Thymus (tissue), 11 donors: ENCODE results near the gene ITGA3. TPM values are rescaled to one million over a fixed set of nuclear protein-coding genes. Genes with fewer than 3 reads are reported as not detected.

ENCODE experiments used
- DNase-seq, 9 donors: peaks; one replicate each; pipeline ENCODE4 v3.0.0-alpha.2; 2013; ENCODE audit warnings: low spot score in 9 of 9, low read depth in 6 of 9, missing footprints in 1 of 9
- H3K27ac ChIP-seq, 2 donors: one replicate each; pipeline ENCODE4 v1.5.1; 2013; ENCODE audit warnings: control low read depth in 1 of 2, low read depth in 1 of 2, low read length in 1 of 2, mild to moderate bottlenecking in 1 of 2, moderate library complexity in 1 of 2
- H3K27me3 ChIP-seq, 2 donors: one replicate each; pipeline ENCODE4 v1.5.1; 2013; ENCODE audit warnings: low read length in 1 of 2; ENCODE audit not compliant: control insufficient read depth in 2 of 2, insufficient read depth in 1 of 2
- H3K36me3 ChIP-seq, 2 donors: one replicate each; pipeline ENCODE4 v1.5.1; 2013; ENCODE audit warnings: low read length in 1 of 2, mild to moderate bottlenecking in 1 of 2, moderate library complexity in 1 of 2; ENCODE audit not compliant: control insufficient read depth in 2 of 2, insufficient read depth in 2 of 2
- H3K4me1 ChIP-seq, 2 donors: one replicate each; pipeline ENCODE4 v1.5.1; 2013; ENCODE audit warnings: low read length in 2 of 2; ENCODE audit not compliant: control insufficient read depth in 2 of 2, insufficient read depth in 2 of 2
- H3K4me3 ChIP-seq, 2 donors: one replicate each; pipeline ENCODE4 v1.5.1; 2013; ENCODE audit warnings: low read length in 2 of 2, control low read depth in 1 of 2, mild to moderate bottlenecking in 1 of 2
- H3K9me3 ChIP-seq, 2 donors: one replicate each; pipeline ENCODE4 v1.5.1; 2013; ENCODE audit warnings: low read length in 1 of 2, mild to moderate bottlenecking in 1 of 2; ENCODE audit not compliant: control insufficient read depth in 2 of 2, insufficient read depth in 1 of 2
- WGBS: extraction: QIAGEN DNeasy Blood & Tissue Kit; methylation state at CpG from one replicate; pipeline ENCODE4 v1.1.7; 2013; 5-methylcytosine and 5-hydroxymethylcytosine counted together
- polyA plus RNA-seq: library from polyadenylated mRNA; stranded (reverse); fragments of 200-250 nt; gene quantifications from one replicate; pipeline ENCODE4 v1.2.3, GENCODE V29; 2013
- total RNA-seq: library from RNA; stranded (reverse); fragments of 120-200 nt; gene quantifications from one replicate; pipeline ENCODE4 v1.2.4, GENCODE V29; 2013
- donor health status: healthy.

Gene ITGA3
- total and polyA plus RNA-seq, 2 donors = 9.1 to 27.7 TPM

DNA sequence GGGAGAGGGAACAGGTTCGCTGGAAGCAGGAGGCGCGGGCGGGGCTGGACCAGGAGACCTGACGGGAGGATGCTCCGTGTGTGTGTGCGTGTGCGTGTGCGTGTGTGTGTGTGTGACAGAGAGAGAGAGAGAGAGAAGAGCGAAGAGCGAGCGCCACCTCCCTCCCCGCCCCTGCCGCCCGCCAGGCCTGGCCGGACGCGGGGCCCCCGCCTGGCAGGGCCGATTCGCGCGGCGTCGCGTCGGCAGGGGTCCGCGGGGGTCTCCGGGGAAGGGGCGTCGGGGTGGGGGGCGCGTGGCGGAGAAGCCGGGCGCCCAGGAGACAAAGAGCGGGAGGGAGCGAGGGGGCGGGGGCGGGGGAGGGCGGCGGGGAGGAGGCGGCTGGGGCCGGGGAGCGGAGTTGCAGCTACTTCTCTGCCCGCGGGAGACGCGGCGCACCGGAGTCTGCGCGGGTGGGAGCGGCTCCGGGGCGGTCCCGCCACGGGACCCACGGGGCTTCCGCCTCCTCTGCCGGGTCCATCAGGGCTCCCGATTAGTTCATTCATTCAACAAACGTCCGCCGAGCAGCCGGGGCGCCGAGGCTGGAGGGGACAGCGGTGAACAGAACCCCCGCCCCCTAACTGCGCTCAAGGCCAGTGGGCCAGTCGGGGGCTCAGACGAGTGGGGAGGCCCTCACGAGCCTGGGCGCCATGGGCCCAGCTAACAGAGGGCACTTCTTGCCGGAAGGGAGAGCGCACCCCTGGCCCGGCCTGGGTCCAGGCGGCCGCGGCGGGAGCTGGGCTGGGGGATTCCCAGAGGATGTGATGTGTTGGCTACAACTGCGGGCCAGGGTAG is 74.0 kb downstream of the ITGA3 start, which contains the start of gene SAMD14:
Gene SAMD14, minus strand, starts transcription at position 433 of the 831 bp plus-strand sequence. CDS start 5,201 bp downstream, outside the sequence.
- Histone ChIP-seq H3K4me1 (peaks cover 0 to 13% of the 10 kb centered on the region in 2 donors), H3K4me3 (peak within 1 kb of the TSS; percentile 30 to 46), H3K36me3 (peaks cover 9 to 11% of the 10 kb centered on the region in 2 donors), H3K27me3 (peaks cover 38 to 64% of the 10 kb centered on the region in 2 donors), H3K27ac (no peak within 1 kb of the TSS), H3K9me3 (peaks cover 0 to 6% of the 10 kb centered on the region in 2 donors)
- peak in 1 of 9 donors; percentile 33 for DNase-seq
- 2% methylated on average over 83 of the region's 84 CpGs for WGBS

DNA sequence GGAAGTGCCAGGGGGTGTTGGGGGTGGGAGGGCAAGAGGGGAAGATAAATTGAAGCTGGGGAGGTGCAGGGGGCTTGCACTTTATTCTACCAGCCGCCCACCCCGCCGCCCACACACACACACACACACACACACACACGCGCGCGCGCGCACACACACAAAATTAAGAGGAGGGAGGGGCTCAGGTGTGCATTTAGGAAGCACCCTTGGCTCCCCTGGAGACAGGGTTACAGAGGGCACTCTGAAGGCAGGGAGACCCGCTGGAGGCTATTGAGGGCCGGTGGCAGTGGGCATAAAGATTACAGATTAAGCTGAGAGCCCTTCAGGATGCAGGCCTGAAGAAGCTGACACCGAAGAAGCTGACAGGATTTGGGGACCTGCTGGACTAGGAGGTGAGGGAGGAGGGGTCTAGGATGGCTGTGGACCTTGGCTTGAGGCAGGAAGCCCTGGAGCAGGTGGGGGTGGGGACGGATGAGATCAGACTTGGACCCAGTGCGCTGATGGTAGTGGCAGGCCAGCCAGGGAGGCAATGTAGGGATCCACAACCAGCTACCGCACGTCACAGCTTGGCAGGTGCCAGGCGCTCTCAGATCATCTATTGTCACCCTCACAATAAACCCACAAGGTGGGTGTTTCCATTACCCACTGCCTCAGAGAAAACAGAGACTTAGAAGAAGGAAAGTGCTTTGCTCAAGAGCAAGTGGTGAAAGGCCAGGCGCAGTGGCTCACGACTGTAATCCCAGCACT is 74.8 kb downstream of the ITGA3 start:
- WGBS = 60% methylated on average over 19 of the region's 19 CpGs
- Histone ChIP-seq H3K4me1 (peaks cover 0 to 13% of the 10 kb centered on the region in 2 donors), H3K9me3 (peaks cover 0 to 6% of the 10 kb centered on the region in 2 donors), H3K27me3 (peaks cover 38 to 60% of the 10 kb centered on the region in 2 donors), H3K27ac (no peak overlapping the region), H3K4me3 (peak overlapping the region in 1 of 2 donors; percentile 46), H3K36me3 (peaks cover 17 to 18% of the 10 kb centered on the region in 2 donors)
- no peak for DNase-seq

DNA sequence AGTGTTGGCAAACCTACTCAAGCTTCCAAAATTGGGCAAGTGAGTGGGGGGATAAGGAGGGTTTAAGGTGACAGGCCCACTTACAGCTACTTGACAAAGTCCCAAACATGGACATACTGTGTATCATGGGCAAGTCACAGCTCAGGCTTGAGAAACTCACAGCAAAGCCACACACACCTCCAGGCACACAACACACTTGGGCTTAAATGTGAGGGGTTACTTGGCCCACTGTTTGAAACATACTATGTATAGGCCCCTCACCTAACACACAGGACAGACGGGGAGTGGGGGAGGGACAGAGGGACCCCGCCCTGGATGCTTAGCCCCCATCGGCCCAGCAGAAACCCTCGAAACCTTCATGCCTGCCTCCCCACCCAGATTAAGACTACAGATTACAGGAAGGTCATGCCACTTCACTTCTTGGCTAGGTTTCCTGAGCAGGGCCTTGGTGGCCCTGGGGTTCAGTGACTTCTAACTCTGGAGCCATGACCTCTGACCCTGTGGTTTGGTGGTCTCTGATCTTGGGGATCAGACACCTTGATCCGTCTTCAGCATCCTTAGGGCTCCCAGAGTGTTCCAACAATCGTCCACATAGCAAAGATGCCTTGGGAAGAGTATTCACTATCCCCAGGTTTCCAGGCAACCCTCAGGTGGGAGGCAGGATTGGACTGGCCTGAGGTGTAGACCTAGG is 76.3 kb downstream of the ITGA3 start:
- Histone ChIP-seq H3K9me3 (peaks cover 0 to 6% of the 10 kb centered on the region in 2 donors), H3K27ac (no peak overlapping the region), H3K4me1 (peaks cover 0 to 13% of the 10 kb centered on the region in 2 donors), H3K36me3 (peaks cover 32 to 33% of the 10 kb centered on the region in 2 donors), H3K27me3 (peaks cover 35 to 48% of the 10 kb centered on the region in 2 donors), H3K4me3 (no peak overlapping the region)
- whole genome bisulfite sequencing = 96% methylated on average over 6 of the region's 6 CpGs
- DNase-seq = no peak

DNA sequence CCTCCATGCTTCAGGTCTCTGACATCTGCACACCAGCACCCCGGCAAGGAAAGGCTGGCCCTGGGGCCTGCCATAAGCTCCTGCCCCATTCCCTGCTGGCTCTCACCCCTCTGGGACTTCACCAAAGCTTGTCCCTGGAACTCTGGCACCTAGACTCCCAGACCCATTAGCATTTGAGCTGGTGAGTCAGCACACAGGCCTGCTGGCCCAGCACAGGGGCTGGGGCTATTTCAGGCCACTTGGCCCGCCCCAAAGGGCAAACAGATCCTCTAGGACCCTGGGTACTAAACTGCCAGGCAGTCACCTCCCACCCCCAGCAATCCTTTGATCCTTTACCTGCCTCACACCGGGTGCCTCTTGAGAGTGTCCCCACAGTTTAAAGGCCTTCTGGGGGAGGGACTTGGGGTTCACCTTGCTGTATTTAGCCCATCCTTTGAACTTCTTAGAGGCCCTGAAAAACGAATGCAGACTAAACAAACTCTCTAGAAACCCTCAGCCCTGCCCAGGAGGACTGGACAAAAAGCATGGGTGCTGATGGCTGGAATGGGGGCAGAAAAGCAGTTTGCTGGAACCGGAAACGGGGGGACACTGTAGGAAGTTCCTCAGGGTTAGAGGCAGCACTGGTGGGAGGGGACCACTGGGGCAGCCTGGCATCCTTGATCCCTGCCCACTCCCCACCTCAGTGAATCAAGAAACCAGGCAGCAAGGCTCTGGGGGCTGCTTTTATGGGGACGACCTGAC is 77.3 kb downstream of the ITGA3 start:
- Histone ChIP-seq H3K27me3 (peaks cover 29 to 38% of the 10 kb centered on the region in 2 donors), H3K4me3 (no peak overlapping the region), H3K27ac (no peak overlapping the region), H3K36me3 (peaks cover 41 to 43% of the 10 kb centered on the region in 2 donors), H3K9me3 (peaks cover 0 to 6% of the 10 kb centered on the region in 2 donors), H3K4me1 (peaks cover 0 to 13% of the 10 kb centered on the region in 2 donors)
- no peak for DNase-seq
- WGBS = 91% methylated on average over 7 of the region's 7 CpGs

DNA sequence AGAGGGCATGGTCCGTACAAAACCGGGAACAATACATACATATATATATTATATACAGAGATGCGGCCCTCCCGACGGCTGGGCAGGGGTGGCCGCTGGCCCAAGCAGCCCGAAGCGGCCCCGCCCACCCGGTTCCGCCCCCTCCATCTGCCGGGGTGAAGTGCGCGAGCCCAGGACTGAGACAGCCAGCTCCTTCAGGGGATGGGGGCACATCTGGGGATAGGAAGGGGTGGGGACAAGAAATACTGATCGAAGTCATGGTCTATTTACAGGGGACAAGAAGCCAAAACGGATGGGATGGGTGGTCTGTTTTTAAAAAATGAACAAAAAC is 77.8 kb downstream of the ITGA3 start:
- H3K4me1 ChIP-seq = peaks cover 0 to 9% of the 10 kb centered on the region in 2 donors
- H3K27me3 ChIP-seq = peaks cover 25 to 33% of the 10 kb centered on the region in 2 donors
- no peak overlapping the region for H3K4me3 ChIP-seq
- 91% methylated on average over 16 of the region's 16 CpGs for WGBS
- no peak for DNase-seq
- peaks cover 0 to under 1% of the 10 kb centered on the region in 2 donors for H3K9me3 ChIP-seq
- H3K27ac ChIP-seq = no peak overlapping the region
- H3K36me3 ChIP-seq = peaks cover 47 to 48% of the 10 kb centered on the region in 2 donors

DNA sequence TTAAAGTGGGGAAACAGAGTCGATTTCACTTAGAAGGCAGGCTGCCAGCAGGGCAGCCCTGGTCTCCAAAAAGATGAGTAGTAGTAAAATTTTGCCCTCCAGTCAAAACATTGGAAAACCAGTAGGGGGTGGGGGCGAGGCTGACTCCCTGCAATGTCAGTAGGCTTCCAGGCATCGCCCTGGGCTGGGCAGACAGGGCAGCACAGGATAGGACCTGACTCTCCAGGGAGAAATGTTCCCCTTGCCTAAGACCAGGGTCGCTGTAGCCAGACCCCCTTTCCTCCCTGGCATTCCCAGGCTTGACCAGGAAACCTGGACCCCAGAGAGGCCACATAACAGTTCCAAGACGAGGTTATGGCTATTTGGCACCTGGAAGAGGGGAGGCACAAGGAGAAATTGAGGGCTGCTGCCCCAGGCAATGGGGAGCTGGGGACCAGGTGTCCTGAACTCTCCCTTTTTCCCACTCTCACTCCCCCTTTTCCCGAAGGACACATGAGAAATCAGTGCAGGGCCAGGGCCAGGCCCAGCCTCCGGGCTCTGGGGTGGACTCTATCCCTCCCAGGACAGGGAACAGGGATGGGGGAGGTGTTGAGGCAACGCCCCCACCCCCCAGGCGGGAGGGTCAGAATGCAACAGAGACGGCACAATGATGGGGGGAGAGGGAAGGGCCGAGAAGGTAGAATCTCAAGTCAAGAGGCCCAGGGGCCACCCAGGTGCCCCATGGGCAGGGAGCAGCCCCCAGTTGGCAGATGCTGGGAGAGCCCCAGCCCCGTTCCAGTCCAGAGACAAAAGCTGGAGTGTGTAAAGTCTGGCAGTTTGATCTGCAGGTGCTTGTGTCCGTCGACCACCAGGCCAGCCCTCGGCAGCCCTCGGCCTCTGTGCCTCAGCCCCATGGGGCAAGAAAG is 78.5 kb downstream of the ITGA3 start:
- 93% methylated on average over 16 of the region's 16 CpGs for WGBS
- H3K4me3 ChIP-seq = no peak overlapping the region
- no peak overlapping the region for H3K27ac ChIP-seq
- H3K36me3 ChIP-seq = peaks cover 54 to 55% of the 10 kb centered on the region in 2 donors
- H3K27me3 ChIP-seq = peaks cover 18 to 26% of the 10 kb centered on the region in 2 donors
- DNase-seq = no peak
- peaks cover 0 to 8% of the 10 kb centered on the region in 2 donors for H3K4me1 ChIP-seq
- no peaks in the 10 kb centered on the region for H3K9me3 ChIP-seq

DNA sequence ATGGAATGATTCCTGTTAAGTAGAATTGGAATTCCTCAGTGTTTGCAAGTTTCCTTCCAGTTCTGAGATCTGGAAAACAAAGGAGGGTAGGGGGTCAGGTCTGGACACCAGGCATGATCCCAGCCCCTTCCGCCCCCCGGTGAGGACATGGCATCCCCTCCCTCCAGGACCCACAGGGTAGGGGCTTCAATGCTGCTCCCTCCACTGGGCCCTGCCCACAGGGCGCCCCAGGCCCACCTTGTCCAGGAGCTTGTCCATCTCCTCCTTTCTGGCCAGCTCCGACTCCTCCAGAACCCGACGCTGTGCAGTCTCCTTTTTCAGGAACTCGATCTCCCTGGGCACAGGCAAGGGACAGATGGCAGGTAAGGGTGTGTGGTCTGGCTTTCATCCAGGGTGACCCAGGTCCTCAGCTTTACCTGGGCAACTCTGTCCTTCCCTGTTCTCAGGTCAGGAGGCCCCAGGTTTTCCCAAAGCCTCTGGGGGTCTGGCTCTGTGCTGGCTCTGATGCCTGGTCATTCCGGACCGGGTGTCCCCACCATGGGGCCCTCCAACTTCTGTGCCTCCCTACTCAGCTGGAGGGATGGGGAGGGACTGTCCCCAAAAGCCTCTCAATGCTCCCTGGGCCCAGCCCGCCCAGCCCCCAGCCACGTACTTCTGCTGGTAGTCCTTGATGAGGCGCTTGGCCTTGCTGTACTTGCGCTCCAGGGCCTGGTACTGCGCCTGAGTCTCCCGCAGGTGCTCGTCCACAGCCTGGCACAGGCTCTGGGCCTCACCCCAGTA is 79.6 kb downstream of the ITGA3 start:
- Histone ChIP-seq H3K4me1 (peaks cover 0 to 10% of the 10 kb centered on the region in 2 donors), H3K9me3 (no peaks in the 10 kb centered on the region), H3K27me3 (peaks cover 8 to 17% of the 10 kb centered on the region in 2 donors), H3K27ac (no peak overlapping the region), H3K36me3 (peaks cover 61 to 65% of the 10 kb centered on the region in 2 donors), H3K4me3 (no peak overlapping the region)
- no peak for DNase-seq
- WGBS = 96% methylated on average over 16 of the region's 16 CpGs
